HG03565 (cell line): ENCODE measurements around the gene MAGI1.
A peak's percentile ranks its signal among the peaks of the same experiment; 100 is the strongest.

Source experiments
- ATAC-seq: cut with Tn5 transposase; IDR thresholded peaks from one replicate; pipeline ENCODE4 v1.9.1; 2021; ENCODE audit warnings: mild to moderate bottlenecking, moderate library complexity; ENCODE audit not compliant: unreplicated experiment

MAGI1 gene

GRCh38 chr3:65850261-65850660 is 188.5 kb downstream of the MAGI1 start:
- no peak for ATAC-seq

- no peak for ATAC-seq
Measured at GRCh38 chr3:65848024-65848423, 190.7 kb downstream of the MAGI1 start.

GRCh38 chr3:65846936-65847335 is 191.8 kb downstream of the MAGI1 start:
- no peak for ATAC-seq

- ATAC-seq, result no peak
Measured at GRCh38 chr3:65844370-65844769, 194.3 kb downstream of the MAGI1 start.

- ATAC-seq, result no peak
Measured at GRCh38 chr3:65843732-65844131, 195.0 kb downstream of the MAGI1 start.

GRCh38 chr3:65837604-65838003 is 201.1 kb downstream of the MAGI1 start:
- ATAC-seq, result peak; percentile 53

GRCh38 chr3:65836047-65836446 is 202.7 kb downstream of the MAGI1 start:
- no peak for ATAC-seq

GRCh38 chr3:65833761-65834505 is 204.8 kb downstream of the MAGI1 start:
- no peak for ATAC-seq

- ATAC-seq, result no peak
Measured at GRCh38 chr3:65831733-65832425, 206.8 kb downstream of the MAGI1 start.

GRCh38 chr3:65830948-65831732 is 207.6 kb downstream of the MAGI1 start:
- no peak for ATAC-seq

- no peak for ATAC-seq
Measured at GRCh38 chr3:65829228-65829627, 209.5 kb downstream of the MAGI1 start.

GRCh38 chr3:65828706-65829105 is 210.0 kb downstream of the MAGI1 start:
- ATAC-seq, result no peak

GRCh38 chr3:65827076-65827475 is 211.6 kb downstream of the MAGI1 start:
- ATAC-seq, result no peak

GRCh38 chr3:65824166-65824565 is 214.6 kb downstream of the MAGI1 start:
- no peak for ATAC-seq

- no peak for ATAC-seq
Measured at GRCh38 chr3:65820600-65820999, 218.1 kb downstream of the MAGI1 start.

- no peak for ATAC-seq
Measured at GRCh38 chr3:65819896-65820295, 218.8 kb downstream of the MAGI1 start.

GRCh38 chr3:65817553-65818126 is 221.1 kb downstream of the MAGI1 start:
- ATAC-seq, result no peak

GRCh38 chr3:65816208-65816607 is 222.5 kb downstream of the MAGI1 start:
- no peak for ATAC-seq

- no peak for ATAC-seq
Measured at GRCh38 chr3:65814845-65815578, 223.7 kb downstream of the MAGI1 start.

- ATAC-seq, result no peak
Measured at GRCh38 chr3:65811892-65812291, 226.8 kb downstream of the MAGI1 start.
